HG03159 (cell line): ENCODE measurements around the gene MINPP1.
"Not testable (repeated sequence)": the region's sequence is repeated elsewhere in the genome, so short reads cannot be mapped to it uniquely, and the experiment has no call there.

Experiments
- ATAC-seq: cut with Tn5 transposase; IDR thresholded peaks from one replicate; pipeline ENCODE4 v1.9.1; 2021; ENCODE audit warnings: mild to moderate bottlenecking, moderate library complexity; ENCODE audit not compliant: unreplicated experiment

MINPP1 gene

GRCh38 chr10:87560495-87561129, 55.9 kb downstream of the MINPP1 start:
- ATAC-seq: no peak

DNA sequence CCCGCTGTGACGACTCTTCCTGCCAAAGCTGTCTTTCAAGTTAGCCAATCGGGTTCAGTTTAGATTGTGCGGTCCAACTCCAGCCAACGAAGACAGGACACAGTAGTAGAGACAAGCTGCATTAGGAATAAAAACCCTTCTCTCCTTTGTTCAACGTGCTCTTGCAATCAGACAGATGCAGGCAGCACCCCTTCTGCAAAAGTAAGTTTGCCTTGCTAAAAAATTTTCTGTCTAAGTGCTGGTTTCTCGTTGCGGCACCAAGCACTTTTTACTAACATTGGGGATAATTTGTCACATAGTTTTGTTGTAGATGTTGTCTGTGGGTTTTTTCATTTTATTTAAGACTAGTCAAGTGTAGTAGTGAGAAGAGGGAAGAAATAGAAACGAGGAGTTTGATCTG, 58.1 kb downstream of the MINPP1 start:
- ATAC-seq: no peak

- ATAC-seq: no peak
These were observed 60.3 kb downstream of the MINPP1 start for GRCh38 chr10:87565010-87565409.

DNA sequence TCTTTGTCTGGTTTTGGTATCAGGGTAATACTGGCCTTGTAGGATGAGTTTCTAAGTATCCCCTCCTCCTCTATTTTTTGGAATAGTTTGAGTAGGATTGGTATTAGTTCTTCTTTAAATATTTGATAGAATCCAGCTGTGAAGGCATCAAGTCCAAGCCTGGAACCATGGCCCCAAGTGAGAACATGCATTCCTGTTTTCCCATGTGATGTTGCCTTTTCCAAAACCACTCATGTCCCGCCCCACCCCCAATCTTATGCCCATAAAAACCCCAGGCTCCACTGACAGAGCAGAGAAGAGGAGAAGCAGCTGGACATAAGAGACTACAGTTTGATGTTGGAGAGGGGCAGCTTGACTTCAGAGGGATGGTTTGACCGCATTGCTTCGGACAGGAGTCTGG, 71.2 kb downstream of the MINPP1 start:
- no peak for ATAC-seq

- no peak for ATAC-seq
These were observed 73.6 kb downstream of the MINPP1 start for GRCh38 chr10:87578160-87578841.

DNA sequence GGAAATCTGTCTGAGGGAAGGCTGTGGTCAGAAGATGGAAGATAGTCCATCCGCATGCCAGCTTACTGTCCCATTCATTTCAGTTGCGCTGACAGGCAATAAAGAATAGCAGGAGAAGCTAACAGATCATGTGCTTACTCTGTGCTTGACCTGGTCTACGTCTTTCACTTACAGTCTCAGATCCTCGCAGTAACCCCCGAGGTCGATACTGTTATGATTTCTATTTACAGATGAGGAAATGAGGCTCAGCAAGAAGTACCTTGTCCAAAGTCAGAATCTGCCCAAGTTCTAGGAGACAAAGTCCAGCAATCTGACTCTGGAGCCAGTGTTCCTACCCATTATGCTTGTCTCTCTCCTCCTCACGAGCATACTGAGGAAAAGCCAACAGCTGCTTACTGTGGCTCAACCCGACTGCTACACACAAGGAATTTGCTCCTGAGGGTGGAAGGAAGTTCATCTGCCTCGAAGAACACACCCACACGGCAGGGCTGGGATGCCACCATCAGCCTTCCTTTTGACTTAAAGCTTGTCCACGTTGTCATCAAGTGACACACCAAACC, 74.2 kb downstream of the MINPP1 start:
- no peak for ATAC-seq

DNA sequence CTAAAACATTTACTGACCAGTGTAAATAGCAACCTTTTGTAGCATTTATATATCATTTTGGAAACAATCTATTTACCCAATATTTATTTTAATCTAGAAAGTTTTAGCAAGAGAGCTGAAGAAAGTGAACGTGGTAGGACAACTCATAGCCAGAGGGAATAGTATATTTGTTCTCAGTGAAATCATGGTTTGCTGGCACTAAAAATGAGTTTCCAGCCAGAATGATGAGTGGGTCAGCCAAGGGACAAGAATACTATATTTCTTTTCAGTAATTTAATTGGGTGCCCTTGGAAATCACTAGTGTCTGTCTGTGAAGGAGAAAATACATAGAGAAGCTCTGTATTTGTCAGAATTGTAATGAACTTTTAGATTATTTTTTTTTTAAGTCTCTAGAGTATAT, 74.9 kb downstream of the MINPP1 start:
- ATAC-seq: no peak

DNA sequence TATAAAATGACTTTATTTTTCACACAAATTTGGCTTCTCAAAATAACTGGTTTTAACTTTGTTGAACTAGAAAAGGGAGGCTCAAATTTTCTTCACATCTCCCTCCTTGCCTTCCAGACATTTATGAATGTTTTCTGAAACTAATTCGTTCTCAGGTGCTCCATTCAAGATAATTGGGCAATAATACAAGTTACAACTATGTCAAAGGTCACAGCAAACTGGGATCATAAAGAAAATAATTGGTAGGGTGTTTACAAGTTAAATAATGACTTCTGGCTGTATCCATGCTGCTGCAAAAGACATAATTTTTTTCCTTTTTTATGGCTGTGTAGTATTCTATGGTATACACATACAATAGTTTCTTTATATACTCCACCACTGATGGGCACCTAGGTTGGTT, 75.3 kb downstream of the MINPP1 start:
- no peak for ATAC-seq

DNA sequence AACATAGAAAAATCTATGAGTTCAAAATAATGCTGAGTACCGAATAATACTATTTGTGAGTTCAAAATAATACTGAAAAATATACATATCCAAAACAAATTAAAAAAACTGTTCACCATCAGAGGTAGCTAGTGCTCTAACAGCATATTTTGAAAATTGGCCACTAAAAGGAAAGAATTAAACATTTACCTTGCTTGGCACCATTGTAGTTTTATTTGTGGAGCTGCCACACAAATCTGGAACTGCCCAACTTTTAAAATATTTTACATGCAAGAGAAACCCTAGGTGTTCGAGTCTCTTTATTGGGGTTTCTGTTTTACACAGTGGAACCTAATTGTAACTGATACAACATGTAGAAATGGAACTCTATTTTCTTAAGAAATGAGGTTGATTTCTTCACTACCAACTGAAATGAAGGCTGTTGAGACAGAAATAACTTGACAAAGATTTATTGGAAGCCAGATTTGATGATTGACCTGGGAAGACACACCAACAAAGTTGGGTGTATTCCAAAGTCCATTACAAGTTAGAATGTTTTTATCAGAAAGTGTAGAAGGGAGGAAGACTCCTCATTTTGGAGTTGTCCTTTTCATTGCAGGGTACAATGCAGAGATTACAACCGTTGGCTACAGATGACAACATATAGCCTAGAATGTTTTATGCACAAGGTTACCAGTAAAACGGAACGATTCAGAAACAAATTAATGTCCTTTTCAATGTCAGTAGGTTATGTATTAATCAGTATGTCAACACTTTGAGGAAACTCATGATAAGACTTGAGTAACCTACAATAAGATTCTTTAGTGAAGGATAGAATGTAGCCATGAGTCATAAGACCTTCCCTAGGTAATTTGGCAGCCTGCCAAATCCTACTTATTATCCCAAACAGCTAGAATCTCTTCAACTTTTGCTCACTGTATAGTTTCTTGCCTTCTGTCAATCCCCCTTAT, 81.1 kb downstream of the MINPP1 start:
- ATAC-seq: no peak

DNA sequence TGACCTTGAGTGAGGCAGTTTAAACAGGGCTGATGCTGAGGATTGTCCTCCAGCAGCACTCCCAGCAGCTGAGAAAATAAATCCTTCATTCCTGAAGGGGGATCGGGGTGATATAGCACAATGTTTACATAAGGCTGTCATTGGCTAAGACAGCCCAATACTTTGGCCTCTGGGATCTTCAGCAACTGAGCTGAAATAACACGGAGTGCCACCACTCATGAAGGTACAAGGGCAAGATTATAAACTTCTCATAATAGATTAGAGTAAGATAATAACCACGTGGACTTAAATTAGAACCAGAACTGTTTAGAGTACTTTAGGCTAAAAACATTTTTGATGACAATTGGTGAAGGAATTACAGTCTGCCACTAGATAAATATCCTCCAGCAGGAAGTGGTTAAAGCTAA, 85.0 kb downstream of the MINPP1 start:
- ATAC-seq: no peak

GRCh38 chr10:87590705-87591588, 86.3 kb downstream of the MINPP1 start:
- no peak for ATAC-seq

GRCh38 chr10:87591589-87591886, 86.8 kb downstream of the MINPP1 start:
- ATAC-seq: no peak

DNA sequence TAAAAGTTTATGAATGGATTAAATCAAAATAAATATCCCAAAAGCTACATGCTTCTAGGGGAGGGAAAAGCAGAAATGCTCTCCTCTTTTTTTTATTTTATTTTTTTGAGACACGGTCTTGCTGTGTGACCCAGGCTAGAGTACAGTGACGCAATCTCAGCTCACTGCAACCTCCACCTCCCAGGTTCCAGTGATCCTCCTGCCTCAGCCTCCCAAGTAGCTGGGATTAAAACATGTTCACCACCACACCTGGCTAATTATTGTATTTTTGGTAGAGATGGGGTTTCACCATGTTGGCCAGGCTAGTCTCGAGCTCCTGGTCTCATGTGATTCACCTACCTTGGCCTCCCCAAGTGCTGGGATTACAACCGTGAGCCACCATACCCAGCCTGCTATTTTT, 88.2 kb downstream of the MINPP1 start:
- ATAC-seq: not testable (repeated sequence)

DNA sequence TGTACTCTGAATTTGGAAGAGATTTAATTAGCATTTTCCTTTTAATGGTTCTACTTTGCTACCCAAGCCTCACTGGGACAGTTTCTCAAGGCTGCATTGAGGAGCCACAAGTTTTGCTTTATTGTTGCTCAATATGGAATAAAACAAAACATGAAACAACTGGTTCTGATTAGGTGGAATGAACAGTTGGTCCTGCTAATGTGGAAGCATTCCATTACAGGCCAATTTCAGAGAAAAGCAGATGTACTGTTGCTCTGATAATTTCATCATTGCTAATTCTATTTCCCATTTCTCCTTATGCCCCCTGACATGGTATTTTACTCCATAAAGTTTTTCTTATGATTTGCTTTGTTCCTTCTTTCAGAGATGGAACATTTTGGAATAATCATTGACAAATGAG, 89.0 kb downstream of the MINPP1 start:
- ATAC-seq: no peak

- ATAC-seq: no peak
These were observed 89.5 kb downstream of the MINPP1 start for GRCh38 chr10:87594181-87594580.

DNA sequence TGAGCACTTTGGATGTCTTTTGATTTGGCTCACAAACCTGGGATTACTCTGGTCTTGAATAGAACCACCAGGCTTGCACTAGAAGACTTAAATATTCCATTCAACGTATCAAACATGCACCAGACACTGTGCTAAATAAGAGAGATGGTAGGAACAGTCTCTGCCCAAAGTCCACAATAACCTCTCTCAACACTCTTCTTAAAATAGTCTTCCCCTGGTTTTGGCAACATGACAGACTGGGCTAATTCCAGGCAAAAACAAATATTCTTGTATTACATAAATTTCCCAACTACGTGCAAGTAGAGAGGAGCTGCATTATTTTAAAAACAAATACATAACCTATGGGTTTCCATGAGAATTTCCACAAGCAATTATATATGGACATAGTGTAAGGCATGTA, 90.2 kb downstream of the MINPP1 start:
- no peak for ATAC-seq

DNA sequence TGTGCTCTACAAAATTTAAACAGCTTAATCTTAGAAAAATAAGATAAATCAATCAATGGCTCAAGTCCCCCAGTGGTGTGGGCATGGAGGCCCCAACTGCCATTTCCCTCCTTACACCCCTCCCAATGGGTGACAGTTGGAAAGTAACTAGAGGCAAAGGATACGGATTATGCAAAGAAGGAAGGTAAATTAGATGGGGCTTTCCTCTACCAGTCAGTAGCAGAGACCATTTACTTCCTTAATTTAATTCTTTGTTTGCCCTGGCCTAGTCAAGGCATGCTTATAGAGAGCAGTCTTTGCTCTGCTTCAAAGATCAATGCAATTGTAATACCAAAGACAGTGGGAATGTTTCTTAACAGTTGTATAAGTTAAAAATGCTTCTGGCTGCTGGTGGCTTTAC, 91.7 kb downstream of the MINPP1 start:
- ATAC-seq: no peak

GRCh38 chr10:87598700-87599099, 94.0 kb downstream of the MINPP1 start:
- ATAC-seq: no peak

DNA sequence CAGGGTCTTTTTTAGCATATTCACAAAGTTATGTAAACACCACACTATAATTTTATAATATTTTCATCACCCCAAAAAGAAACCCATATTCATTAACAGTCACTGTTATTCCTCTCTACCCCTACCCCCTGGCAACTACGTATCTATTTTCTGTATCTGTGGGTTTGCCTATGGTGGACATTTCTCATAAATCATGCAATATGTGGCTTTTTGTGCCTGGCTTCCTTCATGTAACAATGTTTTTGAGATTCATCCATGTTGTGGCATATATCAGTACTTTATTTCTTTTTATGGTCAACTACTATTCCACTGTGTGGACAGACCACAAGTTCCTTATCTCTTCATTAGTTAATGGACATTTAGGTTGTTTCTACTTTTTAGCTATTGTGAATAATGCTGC, 95.9 kb downstream of the MINPP1 start:
- ATAC-seq: no peak
